ENCODE data around the gene TNK1. TPM values are rescaled to one million over a fixed set of nuclear protein-coding genes. Genes with fewer than 3 reads are reported as not detected.

Gene TNK1
- total RNA-seq, 1 donor from 2014 or later = 9.9 TPM

GRCh38 chr17:7421186-7421585 is 40.3 kb downstream of the TNK1 start:
- no peak for TF ChIP-seq CTCF (IDR thresholded peaks at IDR 0.05; ENCODE audit: unreplicated experiment)
- no peak overlapping the region for H3K4me3 Mint-ChIP-seq
- no peaks in the 10 kb centered on the region for H3K27me3 Mint-ChIP-seq (ENCODE audit: low read depth)
- peaks cover 6% of the 10 kb centered on the region for H3K36me3 Mint-ChIP-seq
- DNase-seq (ENCODE audit: low spot score in 2 of 2, unreplicated experiment in 2 of 2) = no peak
- H3K27ac Mint-ChIP-seq = no peak overlapping the region
- H3K4me1 Mint-ChIP-seq = no peaks in the 10 kb centered on the region
- H3K9me3 Mint-ChIP-seq = no peaks in the 10 kb centered on the region

- DNase-seq (ENCODE audit: low spot score in 2 of 2, unreplicated experiment in 2 of 2) = no peak
- Mint-ChIP-seq H3K9me3 (no peaks in the 10 kb centered on the region), H3K36me3 (no peaks in the 10 kb centered on the region), H3K4me1 (no peaks in the 10 kb centered on the region), H3K27me3 (ENCODE audit: low read depth) (no peaks in the 10 kb centered on the region), H3K27ac (no peak overlapping the region), H3K4me3 (no peak overlapping the region)
- no peak for TF ChIP-seq CTCF (IDR thresholded peaks at IDR 0.05; ENCODE audit: unreplicated experiment)
These were observed 42.8 kb downstream of the TNK1 start for GRCh38 chr17:7423679-7424078.

- H3K4me3 Mint-ChIP-seq = no peak within 1 kb of the TSS
- no peaks in the 10 kb centered on the region for H3K27me3 Mint-ChIP-seq (ENCODE audit: low read depth)
- H3K27ac Mint-ChIP-seq = no peak within 1 kb of the TSS
- DNase-seq (ENCODE audit: low spot score in 2 of 2, unreplicated experiment in 2 of 2) = no peak
- no peaks in the 10 kb centered on the region for H3K4me1 Mint-ChIP-seq
- H3K9me3 Mint-ChIP-seq = no peaks in the 10 kb centered on the region
- TF ChIP-seq CTCF (IDR thresholded peaks at IDR 0.05; ENCODE audit: unreplicated experiment) = no peak
- no peaks in the 10 kb centered on the region for H3K36me3 Mint-ChIP-seq
These were observed 44.4 kb downstream of the TNK1 start, which contains the start of gene SPEM2 for GRCh38 chr17:7425316-7425715. Gene SPEM2 (plus strand): TSS chr17:7425616. CDS start chr17:7425689, 73 bp downstream.

GRCh38 chr17:7425756-7426155 is 44.9 kb downstream of the TNK1 start:
- H3K36me3 Mint-ChIP-seq = no peaks in the 10 kb centered on the region
- no peak overlapping the region for H3K27ac Mint-ChIP-seq
- no peak overlapping the region for H3K4me3 Mint-ChIP-seq
- no peaks in the 10 kb centered on the region for H3K27me3 Mint-ChIP-seq (ENCODE audit: low read depth)
- H3K4me1 Mint-ChIP-seq = no peaks in the 10 kb centered on the region
- TF ChIP-seq CTCF (IDR thresholded peaks at IDR 0.05; ENCODE audit: unreplicated experiment) = no peak
- no peaks in the 10 kb centered on the region for H3K9me3 Mint-ChIP-seq
- no peak for DNase-seq (ENCODE audit: low spot score in 2 of 2, unreplicated experiment in 2 of 2)

- Mint-ChIP-seq H3K4me3 (no peak overlapping the region), H3K36me3 (no peaks in the 10 kb centered on the region), H3K4me1 (no peaks in the 10 kb centered on the region), H3K27me3 (ENCODE audit: low read depth) (no peaks in the 10 kb centered on the region), H3K9me3 (no peaks in the 10 kb centered on the region), H3K27ac (no peak overlapping the region)
- TF ChIP-seq CTCF (IDR thresholded peaks at IDR 0.05; ENCODE audit: unreplicated experiment) = no peak
- no peak for DNase-seq (ENCODE audit: low spot score in 2 of 2, unreplicated experiment in 2 of 2)
These were observed 45.4 kb downstream of the TNK1 start for GRCh38 chr17:7426203-7426863.

Data from mesothelial cell of epicardium (in vitro differentiated cells).